HG03039 (cell line): Measurements from ENCODE around the gene TIMM44.

Experiments
- ATAC-seq: cut with Tn5 transposase; IDR thresholded peaks from one replicate; pipeline ENCODE4 v1.9.1; 2021; ENCODE audit warnings: mild to moderate bottlenecking, moderate library complexity; ENCODE audit not compliant: unreplicated experiment

Gene TIMM44, protein sequence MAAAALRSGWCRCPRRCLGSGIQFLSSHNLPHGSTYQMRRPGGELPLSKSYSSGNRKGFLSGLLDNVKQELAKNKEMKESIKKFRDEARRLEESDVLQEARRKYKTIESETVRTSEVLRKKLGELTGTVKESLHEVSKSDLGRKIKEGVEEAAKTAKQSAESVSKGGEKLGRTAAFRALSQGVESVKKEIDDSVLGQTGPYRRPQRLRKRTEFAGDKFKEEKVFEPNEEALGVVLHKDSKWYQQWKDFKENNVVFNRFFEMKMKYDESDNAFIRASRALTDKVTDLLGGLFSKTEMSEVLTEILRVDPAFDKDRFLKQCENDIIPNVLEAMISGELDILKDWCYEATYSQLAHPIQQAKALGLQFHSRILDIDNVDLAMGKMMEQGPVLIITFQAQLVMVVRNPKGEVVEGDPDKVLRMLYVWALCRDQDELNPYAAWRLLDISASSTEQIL

GRCh38 chr19:7943444-7944176 lies at the start of gene TIMM44:
Gene TIMM44 (minus strand): TSS chr19:7943666. CDS start chr19:7943651, 15 bp downstream.
- peak; percentile 93 for ATAC-seq

GRCh38 chr19:7992575-7992974 lies 49.1 kb upstream of the TIMM44 start:
- no peak for ATAC-seq

GRCh38 chr19:7989071-7989575 lies 45.7 kb upstream of the TIMM44 start:
- ATAC-seq = no peak

- no peak for ATAC-seq
Measured at GRCh38 chr19:7988307-7988706, 44.8 kb upstream of the TIMM44 start.

DNA sequence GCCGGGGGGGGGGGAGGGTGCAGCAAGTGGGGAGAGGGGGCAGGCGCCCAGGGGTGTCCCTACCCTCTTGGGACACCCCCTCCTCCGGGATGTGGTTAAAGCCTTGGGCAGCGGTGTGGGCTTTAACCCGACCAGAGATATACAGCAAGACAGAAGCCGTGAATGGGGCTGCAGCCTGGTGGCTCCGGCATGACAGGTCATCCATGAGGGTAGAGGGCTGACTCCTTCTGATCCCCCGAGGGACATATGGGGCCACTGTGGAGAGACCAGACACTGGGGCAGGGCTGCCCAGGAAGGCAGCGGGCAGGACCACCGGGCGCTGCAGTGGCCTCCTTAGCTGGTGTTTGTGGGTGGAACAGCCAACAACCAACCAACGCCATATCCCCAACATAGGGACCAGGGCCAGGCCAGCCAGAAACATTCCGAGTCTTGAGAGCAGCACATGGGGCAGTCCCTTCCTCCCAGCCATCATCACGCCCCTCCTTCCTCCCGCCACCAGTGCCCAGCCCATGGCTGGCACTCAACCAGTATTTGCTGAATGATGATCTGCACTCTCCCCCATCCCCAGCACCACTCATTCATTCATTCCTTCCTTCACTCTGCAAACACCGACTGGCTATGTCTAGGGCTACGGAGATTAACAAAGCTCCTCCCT lies 43.8 kb upstream of the TIMM44 start:
- ATAC-seq = no peak

DNA sequence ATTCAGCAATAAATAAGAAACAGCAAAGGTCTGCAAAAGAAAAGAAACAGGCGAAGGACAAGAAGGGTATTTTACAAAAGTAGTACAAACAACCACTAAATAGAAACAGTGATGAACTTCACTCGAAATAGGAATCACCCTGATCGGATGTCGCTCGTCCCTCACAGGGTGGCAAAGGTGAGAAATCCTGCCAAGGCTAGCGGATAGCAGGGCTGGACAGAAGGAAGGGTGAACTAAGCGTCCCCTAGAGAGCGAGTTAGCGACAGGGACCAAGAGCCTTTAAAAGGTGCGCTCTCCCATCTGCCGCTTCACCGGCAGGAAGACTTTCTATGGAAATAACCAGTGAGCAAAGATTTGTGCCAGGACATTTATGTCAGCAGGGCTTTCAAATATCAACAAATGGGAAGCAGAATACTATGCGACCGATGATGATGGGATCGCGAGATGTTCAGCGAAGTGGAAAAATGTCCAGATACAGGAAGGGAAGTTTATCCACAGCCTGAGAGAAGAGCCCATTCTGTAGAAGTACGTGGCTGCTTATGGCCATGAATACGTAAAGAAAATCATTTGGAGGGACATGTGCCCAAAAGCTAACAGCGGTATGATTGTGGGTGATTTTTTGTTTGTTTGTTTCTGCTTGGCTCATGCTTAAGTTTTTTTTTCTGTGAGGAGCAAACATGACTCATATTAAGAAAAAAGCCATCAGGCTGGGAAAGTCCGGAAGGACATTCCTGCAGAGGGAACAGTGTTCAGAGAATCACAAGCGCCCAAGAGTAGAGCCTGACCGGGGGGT lies 43.1 kb upstream of the TIMM44 start:
- no peak for ATAC-seq

DNA sequence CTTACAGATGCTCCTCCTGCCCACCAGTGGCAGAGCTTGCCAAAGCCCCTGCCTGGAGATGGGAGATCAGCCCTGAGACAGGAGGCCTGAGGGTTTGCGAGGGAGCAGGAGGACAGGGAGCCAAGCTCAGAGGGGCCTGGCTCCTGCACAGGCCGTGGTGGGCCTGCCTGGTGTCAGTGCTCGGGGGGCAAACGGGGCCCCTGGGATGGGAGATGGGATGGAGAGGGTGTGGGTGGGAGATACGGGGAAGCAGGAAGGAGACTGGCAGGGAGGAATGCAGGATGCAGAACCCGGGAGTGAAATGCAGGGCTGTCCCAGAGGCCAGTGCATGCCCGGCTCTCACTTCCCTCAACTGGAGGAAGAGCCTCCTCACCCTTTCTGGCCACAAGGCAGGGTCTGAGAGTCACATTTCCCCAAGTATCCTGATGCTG lies 42.0 kb upstream of the TIMM44 start:
- ATAC-seq = no peak

DNA sequence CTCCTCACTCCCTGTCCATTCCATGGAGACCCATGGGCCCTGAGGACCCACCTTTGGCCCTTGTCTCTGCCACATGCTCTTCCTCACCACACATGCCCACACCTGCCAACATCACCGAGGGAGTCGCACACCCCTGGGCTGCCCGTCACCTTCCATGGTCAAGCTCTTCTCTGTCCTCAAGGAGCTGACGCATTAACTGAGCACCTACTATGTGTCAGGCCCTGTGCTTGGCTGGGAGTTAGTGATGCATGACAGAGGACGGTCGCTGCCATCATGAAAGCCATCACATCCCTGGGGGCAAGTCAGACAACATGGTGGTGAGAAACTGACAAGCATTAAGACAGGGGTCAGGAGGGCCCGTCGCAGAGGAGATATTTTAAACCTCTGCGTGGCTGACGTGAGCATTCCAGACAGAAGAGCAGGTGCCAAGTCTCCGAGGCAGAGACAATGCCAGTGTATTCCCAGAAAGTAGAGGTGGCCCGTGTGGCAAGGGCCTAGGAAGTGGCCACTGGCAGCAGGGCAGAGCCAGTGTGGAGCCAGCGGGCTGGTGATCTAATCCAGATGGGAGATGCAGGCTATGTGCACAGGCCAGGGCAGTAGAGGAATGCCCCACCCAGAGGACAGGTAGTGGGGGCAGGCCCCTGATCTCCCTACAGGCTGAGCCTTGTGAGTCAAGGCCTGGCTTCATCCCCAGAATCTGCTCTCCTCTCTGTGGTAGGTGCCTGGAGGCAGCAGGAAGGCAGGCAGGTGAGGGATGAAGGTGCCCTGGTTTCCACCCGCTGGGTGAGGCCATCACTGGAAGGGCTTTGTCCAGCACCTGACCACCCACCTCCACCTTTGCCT lies 40.8 kb upstream of the TIMM44 start:
- no peak for ATAC-seq

DNA sequence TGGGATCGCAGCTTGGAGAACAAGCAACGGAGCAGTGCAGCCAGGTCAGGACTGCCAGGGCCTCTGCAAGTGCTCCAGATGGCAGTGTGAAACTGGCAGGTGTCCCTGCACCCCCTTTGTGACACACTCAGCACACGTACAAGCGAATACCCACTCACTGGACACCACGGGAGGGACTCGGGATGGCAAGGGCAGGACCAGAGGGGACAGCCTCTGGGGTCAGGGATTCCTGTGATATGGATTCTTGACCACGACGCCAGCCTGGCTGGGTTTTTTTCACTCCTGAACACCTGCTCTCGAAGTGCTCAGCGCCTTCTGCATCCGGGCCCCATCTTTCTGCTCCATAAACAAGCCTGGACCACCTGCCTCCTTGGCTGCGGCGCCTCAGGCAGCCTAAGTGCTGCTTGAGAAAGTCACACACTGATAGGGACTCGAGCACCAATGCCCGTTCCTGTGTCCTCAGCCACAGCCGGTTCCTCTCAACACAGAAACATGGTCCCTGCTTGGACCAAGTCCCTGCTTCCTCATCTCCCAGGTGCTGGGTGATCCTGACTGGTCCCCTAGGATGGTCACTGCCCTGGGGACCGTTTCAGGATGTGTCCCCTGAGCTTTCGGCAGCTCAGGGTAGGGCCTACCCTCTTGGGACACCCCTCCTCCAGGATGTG lies 40.0 kb upstream of the TIMM44 start:
- no peak for ATAC-seq

DNA sequence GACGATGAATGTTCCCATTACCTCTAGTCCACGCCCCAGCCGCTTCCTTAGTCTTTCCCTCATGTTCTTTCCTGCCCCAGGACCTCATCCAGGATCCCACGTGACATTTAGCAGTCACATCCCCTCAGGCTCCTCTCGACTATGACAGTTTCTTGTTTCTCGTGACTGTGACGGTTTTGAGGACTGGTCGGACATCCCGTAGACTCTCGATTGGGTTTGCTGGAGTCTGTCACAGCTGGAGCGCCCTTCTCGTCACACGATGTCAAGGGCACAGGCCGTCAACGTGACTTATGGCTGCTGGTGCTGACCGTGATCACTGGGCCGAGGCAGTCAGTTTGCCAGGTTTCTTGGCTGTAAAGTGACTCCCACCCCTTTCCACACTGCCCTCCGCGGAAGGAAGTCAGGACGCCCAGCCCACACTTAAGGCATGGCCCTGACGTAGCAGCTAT lies 39.2 kb upstream of the TIMM44 start:
- no peak for ATAC-seq

GRCh38 chr19:7982103-7982502 lies 38.6 kb upstream of the TIMM44 start:
- ATAC-seq = no peak

DNA sequence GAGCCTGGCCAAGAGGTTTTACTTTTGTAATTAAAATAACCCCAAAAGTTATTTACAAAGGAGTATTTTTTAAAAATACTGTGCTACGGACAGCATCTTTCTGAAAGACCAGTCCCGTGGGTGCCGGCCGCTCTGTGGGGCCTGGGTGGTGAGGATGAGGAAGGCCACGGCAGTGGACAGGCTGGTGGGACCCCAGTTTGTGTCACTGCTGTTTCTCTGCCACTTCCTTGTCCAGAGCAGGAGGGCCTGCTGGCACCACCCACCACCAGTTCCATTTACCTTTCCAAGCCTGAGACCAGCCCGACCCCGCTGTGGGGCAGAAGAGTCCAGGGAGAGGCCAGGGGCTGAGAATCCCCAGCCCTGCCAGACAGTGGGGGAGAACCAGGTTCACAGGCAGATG lies 38.2 kb upstream of the TIMM44 start:
- no peak for ATAC-seq

DNA sequence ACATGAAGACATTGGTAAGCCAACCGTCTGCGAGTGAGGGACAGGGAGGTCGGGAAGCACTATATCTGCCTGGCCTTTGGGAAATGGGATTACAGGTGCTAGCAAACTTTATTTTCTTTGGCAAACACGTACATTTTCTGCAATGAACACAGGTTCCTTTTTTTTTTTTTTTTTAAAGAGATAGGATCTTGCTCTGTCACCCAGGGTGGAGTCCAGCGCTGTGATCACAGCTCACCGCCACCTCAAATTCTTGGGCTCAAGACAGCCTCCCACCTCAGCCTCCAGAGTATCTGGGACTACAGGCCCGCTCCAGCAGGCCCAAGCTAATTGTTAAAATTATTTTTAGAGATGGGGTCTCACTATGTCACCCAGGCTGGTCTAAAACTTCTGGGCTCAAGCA lies 37.7 kb upstream of the TIMM44 start:
- no peak for ATAC-seq

GRCh38 chr19:7980635-7981121 lies 37.2 kb upstream of the TIMM44 start:
- no peak for ATAC-seq

DNA sequence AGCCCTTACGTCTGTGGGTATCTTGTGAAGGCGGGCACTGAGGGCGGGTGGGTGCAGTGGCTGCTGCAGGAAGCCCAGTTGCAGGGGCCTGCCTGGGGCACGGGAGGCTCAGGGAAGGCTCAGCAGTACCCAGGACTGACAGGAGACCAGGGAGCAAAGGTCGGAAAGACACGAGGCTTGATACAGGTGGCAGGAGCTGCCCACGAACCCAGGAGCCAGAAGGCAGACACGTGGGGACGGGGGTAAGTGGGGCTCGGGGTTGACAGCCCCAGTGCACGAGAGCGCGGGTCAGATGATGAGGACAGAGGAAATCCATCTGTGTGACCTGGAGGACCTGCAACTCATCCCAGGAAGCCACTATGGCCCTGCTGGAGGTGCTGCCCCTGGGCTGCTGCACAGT lies 36.7 kb upstream of the TIMM44 start:
- ATAC-seq = no peak

GRCh38 chr19:7979559-7979958 lies 36.1 kb upstream of the TIMM44 start:
- ATAC-seq = no peak

GRCh38 chr19:7979011-7979410 lies 35.5 kb upstream of the TIMM44 start:
- no peak for ATAC-seq

- ATAC-seq = no peak
Measured at GRCh38 chr19:7978179-7978825, 34.8 kb upstream of the TIMM44 start.

DNA sequence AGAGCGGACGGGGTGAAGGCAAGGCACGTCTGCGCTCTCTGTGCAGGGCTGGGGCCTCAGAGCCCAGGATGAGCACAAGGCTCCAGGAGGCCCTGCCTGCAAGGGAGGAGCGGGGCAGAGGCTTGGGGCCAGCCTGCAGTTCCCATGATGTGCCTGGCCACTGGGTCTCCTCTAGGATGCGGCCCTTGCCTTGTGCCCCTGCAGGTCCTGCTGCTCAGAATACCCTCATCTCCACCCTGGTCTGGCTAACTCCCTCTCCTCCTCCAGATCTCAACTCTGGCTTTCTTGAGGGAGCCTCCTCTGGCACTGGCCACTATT lies 34.2 kb upstream of the TIMM44 start:
- no peak for ATAC-seq
